Mucosa of descending colon (tissue), 3 donors: ENCODE measurements around the gene B3GAT3. TPM values are rescaled to one million over a fixed set of nuclear protein-coding genes. Genes with fewer than 3 reads are reported as not detected.

Experiments
- ATAC-seq: fragments of 200-7000 bp; cut with Tn5 transposase; one replicate; pipeline ENCODE4 v1.9.1; 2020; ENCODE audit warnings: mild to moderate bottlenecking, moderate library complexity
- DNase-seq, 3 donors: peaks; one replicate each; pipeline ENCODE4 v3.0.0-alpha.2; 2020
- H3K36me3 ChIP-seq: fragments of 200-600 bp; one replicate; pipeline ENCODE4 v1.8.0; 2021; ENCODE audit warnings: low read depth, mild to moderate bottlenecking
- H3K4me1 ChIP-seq: fragments of 200-600 bp; one replicate; pipeline ENCODE4 v1.8.0; 2021; ENCODE audit warnings: low read depth, mild to moderate bottlenecking
- H3K4me3 ChIP-seq: fragments of 200-600 bp; one replicate; pipeline ENCODE4 v1.8.0; 2021; ENCODE audit warnings: mild to moderate bottlenecking
- H3K9me3 ChIP-seq: fragments of 200-600 bp; one replicate; pipeline ENCODE4 v1.8.0; 2021; ENCODE audit warnings: mild to moderate bottlenecking
- CTCF ChIP-seq: fragments of 200-600 bp; IDR thresholded peaks from one replicate; pipeline ENCODE4 v1.8.0; 2022; ENCODE audit warnings: antibody characterized with exemption, mild to moderate bottlenecking
- intact Hi-C, 2 donors: fragments of 100-400 bp; cut with DNase I in 1 of 2; cut with micrococcal nuclease in 1 of 2; formaldehyde crosslinking; loops; one replicate each; pipeline versions ENCODE4 v1.11.0 to v1.11.1; 2022; cut with DNase I, micrococcal nuclease
- total RNA-seq, 3 donors: library from RNA; stranded (reverse); fragmentation: NEBNext Ultra II Directional in 2 of 3; extraction: Animal tissue kit (Norgen Biotek cat#: 25700) in 2 of 3; gene quantifications; one replicate each; pipeline versions ENCODE4 v1.2.1 to v1.2.4, GENCODE V29; 2021 to 2023
- donor health status: DM: no; HTN: no; CAD: no; lungs with moderate emphysema.
- donor health status: DM: no; HTN: no; CAD: no.
- donor health status: DM: no; HTN: yes; CAD: no.

The B3GAT3 gene
- total RNA-seq, 3 donors from 2014 or later, result 27.3 to 34.2 (median 29.1) TPM

- Histone ChIP-seq H3K4me3 (no peak overlapping the region), H3K36me3 (no peaks in the 10 kb centered on the region), H3K9me3 (no peaks in the 10 kb centered on the region), H3K4me1 (peaks cover 14% of the 10 kb centered on the region)
- ATAC-seq (no peak), DNase-seq (no peak)
- TF ChIP-seq CTCF, result no peak
- intact Hi-C loops, result no loop called here
Measured at GRCh38 chr11:62608776-62609175, 13.0 kb downstream of the B3GAT3 start.

DNA sequence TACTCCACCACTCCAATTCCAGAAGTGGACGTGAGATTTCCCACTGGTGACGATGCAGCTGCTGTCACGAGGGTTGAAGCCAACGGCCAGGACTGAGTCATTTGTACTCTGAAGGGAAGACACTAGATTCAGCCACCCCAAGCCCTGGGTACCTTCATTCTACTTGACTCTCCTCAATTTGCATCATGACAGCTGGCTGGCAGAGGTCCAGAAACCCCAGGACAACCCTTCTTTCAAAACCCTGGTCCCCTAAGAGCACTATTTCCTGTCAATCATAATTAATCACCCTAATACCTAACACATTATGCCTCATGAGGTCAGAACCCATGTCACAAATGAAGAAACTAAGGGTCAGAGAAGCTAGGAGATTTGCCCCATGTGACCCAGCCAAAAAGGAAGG, 14.1 kb downstream of the B3GAT3 start:
- ATAC-seq (no peak), DNase-seq (no peak)
- no peaks in the 10 kb centered on the region for H3K36me3 ChIP-seq
- no peak overlapping the region for H3K4me3 ChIP-seq
- H3K9me3 ChIP-seq, result no peaks in the 10 kb centered on the region
- H3K4me1 ChIP-seq, result peaks cover 18% of the 10 kb centered on the region
- TF ChIP-seq CTCF, result no peak
- intact Hi-C loops, result no loop called here

- no peak overlapping the region for H3K4me3 ChIP-seq
- H3K9me3 ChIP-seq, result no peaks in the 10 kb centered on the region
- DNase-seq (no peak), ATAC-seq (no peak)
- no peaks in the 10 kb centered on the region for H3K36me3 ChIP-seq
- no peak for TF ChIP-seq CTCF
- intact Hi-C loops, result no loop called here
- peaks cover 12% of the 10 kb centered on the region for H3K4me1 ChIP-seq
Measured at GRCh38 chr11:62605902-62606301, 15.9 kb downstream of the B3GAT3 start.

GRCh38 chr11:62605467-62605866, 16.3 kb downstream of the B3GAT3 start:
- intact Hi-C loops, result no loop called here
- H3K4me1 ChIP-seq, result peaks cover 12% of the 10 kb centered on the region
- DNase-seq, result no peak
- no peaks in the 10 kb centered on the region for H3K9me3 ChIP-seq
- no peak overlapping the region for H3K4me3 ChIP-seq
- ATAC-seq, result no peak
- TF ChIP-seq CTCF, result no peak
- H3K36me3 ChIP-seq, result no peaks in the 10 kb centered on the region

DNA sequence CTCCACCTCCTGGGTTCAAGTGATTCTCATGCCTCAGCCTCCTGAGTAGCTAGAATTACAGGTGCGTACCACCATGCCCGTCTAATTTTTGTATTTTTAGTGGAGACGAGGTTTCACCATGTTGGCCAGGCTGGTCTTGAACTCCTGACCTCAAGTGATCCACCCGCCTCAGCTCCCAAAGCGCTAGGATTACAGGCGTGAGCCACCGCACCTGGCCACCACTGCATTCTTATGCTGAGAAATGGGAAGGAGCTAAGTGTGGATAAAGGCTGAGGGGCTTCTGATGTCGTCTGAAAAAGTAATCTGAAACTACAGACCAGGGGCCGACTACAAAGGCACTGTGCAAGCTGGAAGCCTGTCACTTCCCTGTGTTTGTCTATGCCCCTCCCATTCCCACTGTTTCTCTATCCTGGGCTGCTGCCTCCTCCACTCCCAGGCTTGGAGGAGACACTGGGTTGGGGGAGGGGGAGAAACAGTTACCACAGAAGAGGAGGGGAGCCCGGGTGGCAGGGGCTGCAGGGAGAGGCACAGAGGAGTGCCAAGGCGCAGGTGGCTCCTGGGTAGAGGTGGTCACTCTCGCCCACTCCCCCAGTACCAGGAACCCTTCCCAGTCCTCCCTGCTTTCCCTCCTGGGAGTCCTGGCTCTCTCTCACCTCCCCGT, 17.2 kb downstream of the B3GAT3 start:
- peaks cover 21% of the 10 kb centered on the region for H3K4me1 ChIP-seq
- H3K9me3 ChIP-seq, result no peaks in the 10 kb centered on the region
- ATAC-seq (no peak), DNase-seq (no peak)
- no peak overlapping the region for H3K4me3 ChIP-seq
- no peaks in the 10 kb centered on the region for H3K36me3 ChIP-seq
- TF ChIP-seq CTCF, result no peak
- intact Hi-C loops, result no loop called here
